GM21619 (cell line): ENCODE data around the gene PNN.
"Not testable (repeated sequence)": the region's sequence is repeated elsewhere in the genome, so short reads cannot be mapped to it uniquely, and the experiment has no call there.

ENCODE experiments used
- ATAC-seq: cut with Tn5 transposase; IDR thresholded peaks from one replicate; pipeline ENCODE4 v1.9.1; 2021; ENCODE audit not compliant: unreplicated experiment

PNN gene

DNA sequence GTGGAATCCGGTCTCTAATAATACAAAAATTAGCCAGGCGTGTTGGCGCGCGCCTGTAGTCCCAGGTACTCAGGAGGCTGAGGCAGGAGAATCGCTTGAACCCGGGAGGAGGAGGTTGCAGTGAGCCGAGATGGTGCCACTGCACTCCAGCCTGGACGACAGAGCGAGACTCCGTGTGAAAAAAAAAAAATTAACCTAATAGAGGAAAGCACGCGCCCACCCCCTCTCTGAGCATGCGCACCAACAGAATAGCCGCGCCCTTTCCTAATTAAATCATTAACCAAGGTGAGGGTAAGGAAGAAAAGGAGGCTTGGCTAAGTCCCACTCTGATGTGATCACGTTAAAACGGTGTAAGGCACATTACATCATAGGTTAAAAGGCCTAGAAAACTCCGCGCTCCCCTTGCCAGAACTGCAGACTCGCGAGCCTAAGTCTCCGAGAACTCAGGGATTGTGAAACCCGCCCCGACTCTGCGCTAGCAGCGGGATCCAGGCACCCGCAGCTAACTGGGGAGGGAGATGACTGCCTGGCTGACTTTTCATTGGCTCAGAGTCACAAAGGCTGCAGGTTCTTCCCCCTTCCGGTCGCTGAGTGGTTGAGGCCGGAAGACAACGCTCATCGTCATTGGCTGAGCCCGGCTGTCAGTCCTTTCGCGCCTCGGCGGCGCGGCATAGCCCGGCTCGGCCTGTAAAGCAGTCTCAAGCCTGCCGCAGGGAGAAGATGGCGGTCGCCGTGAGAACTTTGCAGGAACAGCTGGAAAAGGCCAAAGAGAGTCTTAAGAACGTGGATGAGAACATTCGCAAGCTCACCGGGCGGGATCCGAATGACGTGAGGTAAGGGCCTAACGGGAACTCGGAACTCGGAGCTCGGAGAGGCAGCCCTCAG, at the start of gene PNN:
TSS of gene PNN (plus strand) at position 695 of the 885 bp plus-strand sequence. CDS start at position 721, 26 bp downstream.
- ATAC-seq, result peak; percentile 88

DNA sequence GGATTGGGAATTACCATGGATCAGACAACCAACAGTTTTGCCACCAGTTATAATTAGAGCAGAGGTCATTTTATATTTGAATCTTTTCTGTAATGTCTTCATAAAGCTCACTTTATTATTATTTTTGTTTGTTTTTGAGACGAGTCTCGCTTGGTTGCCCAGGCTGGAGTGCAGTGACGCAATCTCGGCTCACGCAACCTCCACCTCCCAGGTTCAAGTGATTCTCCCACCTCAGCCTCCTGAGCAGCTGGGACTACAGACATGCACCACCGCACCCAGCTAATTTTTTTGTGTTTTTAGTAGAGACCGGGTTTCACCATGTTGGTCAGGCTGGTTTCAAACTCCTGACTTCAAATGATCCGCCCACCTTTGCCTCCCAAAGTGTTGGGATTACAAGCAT, 37.2 kb upstream of the PNN start:
- not testable (repeated sequence) for ATAC-seq

DNA sequence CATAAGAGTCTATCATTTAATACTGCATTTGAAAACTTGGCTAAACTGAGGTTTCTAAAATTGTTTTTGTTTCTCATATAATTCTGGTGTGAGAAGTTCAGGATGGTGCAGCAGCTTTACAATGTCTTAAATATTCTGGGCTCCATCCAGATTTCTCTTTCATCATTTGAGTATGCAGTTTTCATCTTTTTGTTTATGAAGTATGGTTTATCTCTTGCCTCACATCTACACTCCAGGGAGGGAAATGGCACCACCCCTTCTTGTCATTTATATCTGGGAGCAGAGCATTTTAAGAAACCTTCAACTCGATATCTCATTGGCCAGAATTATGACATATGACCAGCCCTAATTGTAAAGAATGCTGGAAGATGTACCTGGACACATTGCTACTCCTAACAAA, 36.6 kb upstream of the PNN start:
- ATAC-seq, result no peak

DNA sequence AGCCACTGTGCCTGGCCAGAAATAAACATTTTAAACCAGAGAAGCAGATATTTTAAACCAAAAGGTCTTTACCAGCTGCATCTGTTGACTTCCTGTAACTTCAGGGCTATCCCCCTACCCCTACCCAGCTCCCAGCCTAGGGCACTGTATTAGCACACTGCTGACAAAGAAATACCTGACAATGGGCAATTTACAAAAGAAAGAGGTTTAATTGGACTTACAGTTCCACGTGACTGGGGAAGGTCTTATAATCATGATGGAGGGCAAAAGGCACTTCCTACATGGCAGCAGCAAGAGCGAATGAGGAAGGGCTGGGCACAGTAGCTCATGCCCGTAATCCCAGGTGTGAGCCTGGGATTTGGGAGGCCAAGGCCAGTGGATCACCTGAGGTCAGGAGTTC, 34.9 kb upstream of the PNN start:
- ATAC-seq, result no peak

DNA sequence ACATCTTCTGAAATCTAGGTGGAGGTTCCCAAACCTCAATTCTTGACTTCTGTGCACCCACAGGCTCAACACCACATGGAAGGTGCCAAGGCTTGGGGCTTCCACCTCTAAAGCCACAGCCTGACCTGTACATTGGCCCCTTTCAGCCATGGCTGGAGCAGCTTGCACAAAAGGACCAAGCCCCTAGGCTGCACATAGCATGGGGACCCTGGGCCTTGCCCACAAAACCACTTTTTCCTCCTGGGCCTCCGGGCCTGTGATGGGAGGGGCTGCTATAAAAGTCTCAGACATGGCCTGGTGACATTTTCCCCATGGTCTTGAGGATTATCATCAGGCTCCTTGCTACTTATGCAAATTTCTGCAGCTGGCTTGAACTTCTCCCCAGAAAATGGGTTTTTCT, 33.4 kb upstream of the PNN start:
- ATAC-seq, result not testable (repeated sequence)

DNA sequence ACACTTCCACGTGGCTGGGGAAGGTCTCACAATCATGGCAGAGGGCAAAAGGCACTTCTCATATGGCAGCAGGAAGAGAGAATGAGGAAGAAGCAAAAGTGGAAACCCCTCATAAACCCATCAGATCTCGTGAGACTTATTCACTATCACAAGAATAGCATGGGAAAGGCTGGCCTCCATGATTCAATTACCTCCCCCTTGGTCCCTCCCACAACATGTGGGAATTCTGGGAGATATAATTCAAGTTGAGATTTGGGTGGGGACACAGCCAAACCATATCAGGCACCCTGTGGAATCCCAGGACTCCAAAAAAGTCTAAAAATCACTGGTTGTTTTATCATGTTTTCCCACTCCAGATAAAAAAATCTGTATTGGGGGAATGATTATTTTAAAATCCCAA, 31.8 kb upstream of the PNN start:
- ATAC-seq, result not testable (repeated sequence)

DNA sequence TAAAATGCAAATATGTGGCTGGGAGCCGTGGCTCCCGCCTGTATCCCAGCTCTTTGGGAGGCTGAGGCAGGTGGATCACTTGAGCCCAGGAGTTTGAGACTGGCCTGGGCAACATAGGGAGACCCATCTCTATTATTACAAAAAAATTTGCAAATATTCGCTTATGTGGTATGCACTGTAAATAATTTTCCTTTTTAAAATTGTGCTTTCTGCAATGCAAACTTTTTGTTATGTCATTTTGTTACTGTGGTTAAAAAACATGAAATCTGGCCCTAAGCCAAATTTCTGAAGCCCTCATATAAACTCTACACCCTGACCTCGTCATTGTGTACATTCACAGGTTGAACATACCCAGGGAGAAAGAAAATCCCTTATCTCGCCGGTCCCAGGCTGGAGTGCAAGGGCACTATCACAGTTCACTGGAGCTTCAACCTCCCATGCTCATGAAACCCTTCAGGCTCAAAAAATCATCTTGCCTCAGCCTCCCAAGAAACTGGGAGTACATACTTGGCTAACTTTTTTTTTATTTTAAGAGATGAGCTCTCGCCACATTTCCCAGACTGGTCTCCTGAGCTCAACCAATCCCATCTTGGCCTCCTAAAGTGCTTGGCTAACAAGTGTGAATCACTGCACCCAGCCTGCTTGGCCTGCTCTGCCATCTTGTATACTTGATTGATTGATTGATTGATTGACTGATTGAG, 29.6 kb upstream of the PNN start:
- no peak for ATAC-seq

DNA sequence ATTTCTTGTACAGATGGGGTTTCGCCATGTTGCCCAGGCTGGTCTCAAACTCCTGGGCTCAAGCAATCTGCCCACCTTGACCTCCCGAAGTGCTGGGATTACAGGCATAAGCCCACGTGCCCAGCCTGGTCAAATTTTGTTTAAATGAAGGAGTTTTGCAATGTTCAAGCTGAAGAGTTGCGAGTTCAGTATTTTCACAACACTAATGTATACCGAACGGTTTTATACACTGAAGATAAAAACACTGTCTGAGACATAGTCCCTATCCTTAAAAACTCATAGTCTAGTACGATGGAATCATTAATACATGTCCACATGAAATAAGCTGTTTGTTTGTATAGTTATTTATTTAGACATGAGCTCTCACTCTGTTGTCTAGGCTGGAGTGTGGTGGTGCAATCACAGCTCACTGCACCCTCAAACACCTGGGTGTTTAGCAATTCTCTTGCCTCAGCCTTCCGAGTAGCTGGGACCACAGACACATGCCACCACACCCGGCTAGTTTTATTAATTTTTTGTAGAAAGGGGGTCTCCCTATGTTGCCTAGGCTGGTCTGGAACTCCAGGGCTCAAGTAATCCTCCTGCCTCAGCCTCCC, 20.4 kb upstream of the PNN start:
- ATAC-seq, result no peak

DNA sequence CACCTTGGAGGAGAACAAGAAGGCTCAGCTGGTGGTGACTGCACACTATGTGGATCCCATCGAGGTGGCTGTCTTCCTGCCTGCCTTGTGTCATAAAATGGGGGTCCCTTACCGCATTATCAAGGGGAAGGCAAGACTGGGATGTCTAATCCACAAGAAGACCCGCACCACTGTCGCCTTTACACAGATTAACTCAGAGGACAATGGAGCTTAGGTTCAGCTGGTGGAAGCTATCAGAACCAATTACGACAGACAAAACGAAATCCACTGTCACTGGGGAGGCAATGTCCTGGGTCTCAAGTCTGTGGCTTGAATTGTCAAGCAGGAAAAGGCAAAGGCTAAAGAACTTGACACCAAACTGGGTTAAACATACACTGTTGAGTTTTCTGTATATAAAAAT, 17.6 kb upstream of the PNN start:
- ATAC-seq, result no peak

DNA sequence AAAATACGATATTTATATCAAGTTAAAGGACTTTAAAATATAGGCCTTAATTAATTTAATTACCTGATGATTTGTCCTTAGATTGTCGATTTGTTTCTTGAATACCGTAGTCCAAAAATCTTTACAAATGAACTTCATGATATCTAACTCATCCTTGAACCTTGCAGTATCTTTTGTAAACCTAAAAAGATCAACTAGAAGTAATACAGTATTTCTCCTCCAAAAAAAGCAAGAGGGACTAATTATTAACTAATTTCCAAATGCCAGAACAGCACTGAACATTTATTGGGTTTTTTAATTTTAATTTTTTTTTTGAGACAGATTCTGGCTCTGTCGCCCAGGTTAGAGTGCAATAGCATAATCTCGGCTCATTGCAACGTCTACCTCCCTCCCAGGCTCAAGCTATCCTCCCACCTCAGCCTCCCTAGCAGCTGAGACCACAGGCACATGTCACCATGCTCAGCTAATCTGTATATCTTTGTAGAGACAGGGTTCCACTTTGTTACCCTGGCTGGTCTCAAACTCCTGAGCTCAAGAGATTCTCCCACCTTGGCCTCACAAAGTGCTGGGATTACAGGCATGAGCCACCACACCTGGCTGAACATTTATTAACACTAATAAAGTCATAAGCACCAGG, 16.7 kb upstream of the PNN start:
- ATAC-seq, result no peak

DNA sequence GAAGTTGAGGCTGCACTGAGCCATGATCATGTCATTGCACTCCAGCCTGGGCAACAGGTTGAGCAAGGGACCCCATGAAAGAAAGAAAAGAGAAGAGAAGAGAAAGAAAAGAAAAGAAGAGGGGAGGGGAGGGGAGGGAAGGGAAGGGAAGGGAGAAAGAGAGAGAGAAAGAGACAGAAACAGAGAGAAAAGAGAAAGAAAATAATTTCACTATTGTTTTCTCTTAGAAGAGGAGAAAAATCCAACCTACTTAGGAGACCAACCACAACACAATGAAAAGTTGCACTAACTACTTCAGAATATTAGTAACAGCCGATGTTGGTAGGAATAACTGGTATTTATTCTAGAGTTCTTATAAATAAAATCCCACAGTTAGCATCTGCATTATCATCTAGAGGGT, 14.6 kb upstream of the PNN start:
- no peak for ATAC-seq

DNA sequence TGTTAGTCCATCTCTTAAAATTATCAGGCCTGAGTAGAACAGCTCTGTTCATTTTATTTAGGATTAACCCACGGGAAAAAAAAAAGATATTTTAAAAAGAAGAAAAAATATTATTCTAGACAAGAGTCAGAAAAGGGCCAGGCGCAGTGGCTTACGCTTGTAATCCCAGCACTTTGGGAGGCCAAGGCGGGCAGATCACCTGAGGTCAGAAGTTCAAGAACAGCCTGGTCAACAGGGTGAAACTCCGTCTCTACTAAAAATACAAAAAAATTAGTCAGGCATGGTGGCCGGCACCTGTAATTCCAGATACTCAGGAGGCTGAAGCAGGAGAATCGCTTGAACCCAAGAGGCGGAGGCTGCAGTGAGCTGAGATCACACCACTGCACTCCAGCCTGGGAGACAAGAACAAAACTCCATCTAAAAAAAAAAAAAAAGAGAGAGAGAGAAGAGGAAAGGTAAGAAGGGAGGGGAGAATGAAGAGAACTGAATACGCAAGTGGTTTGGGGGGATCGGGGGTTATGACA, 7.2 kb upstream of the PNN start:
- ATAC-seq, result not testable (repeated sequence)

DNA sequence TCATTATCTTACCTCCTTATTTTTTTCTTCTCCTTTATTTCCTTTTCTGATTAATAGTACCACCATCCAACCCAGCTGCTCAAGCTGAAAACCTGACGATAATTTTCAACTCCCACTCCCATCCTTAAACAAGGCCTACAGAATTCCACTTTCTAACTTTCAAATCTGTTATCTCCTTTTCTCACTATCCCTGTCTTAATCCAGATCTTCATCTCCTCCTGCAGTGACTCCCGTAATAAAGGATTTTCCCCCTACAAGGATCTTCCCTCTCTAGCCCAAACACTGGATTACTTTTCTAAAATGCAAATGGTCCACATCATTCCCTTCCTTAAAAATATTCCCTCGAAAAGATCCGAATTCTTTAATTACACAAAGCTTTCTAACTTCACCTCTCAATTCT, 6.5 kb upstream of the PNN start:
- ATAC-seq, result no peak

DNA sequence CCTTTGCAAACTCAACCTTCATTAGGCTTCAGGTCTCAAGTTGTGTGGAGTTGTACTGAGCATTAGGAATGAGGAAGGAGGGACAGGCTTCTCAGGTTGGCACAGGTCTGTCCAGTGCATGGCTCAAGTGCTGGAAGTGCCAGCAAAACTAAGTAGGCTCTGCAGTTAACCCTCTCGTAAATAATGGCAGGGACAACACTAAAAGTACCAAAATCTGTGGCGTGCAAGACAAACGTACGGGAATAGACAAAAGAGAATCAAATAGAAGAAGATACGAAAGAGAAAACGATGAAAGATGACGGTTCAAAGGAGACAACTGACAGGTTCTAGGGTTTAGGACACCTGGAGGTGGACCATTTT, 5.5 kb upstream of the PNN start:
- no peak for ATAC-seq

DNA sequence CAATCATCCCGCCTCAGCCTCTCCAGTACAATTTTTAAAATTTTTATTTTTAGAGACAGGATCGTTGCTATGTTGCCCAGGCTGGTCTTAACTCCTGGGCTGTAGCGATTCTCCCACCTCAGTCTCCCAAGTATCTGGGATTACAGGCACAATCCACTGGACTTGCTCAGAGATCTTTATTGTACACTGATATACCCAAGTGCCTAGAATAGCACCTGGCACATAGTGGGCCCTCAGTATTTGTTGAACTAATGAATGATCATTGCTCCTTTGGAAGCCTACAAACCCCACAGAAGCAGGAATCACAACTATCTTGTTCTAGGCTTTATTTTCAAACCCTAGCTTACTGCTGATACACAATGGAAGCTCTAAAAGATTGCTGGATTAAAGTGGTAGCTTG, 1.9 kb upstream of the PNN start:
- ATAC-seq, result no peak

DNA sequence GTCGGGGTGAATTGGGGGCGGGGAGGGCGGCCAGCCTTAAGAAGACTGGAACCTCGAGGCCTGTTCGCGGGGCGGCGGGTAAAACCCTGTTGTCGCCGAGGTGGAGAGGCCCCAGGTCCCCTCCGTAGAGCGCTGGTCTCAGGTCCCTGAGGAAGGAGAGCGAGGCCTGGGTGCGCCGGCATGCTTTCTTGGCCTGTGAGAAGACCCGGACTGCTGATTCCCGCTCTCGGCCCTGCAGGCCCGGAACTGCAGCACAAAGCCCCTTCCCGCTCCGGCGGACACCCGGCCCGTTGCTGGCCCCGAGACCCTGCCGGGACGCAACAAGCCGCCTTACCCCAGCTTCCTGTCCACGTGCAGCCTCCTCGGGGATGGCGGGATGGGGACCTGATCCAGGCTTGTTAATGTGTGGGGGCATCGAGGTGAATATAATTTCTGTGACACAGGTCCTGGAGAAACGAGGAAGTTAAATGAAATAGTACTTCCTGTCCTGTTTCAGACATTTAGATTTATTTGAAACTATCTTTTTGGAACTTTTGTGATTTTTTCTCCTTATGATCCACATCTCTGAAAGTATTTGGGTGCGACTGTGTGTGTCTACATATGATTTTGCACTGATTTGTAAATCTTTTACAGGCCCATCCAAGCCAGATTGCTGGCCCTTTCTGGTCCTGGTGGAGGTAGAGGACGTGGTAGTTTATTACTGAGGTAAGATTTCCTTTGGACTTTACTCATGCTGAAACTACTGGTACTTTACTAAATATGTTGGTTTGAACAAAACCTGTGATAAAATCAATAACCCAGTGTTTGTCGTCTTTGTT, 600 bp downstream of the PNN start:
- ATAC-seq, result peak; percentile 7

DNA sequence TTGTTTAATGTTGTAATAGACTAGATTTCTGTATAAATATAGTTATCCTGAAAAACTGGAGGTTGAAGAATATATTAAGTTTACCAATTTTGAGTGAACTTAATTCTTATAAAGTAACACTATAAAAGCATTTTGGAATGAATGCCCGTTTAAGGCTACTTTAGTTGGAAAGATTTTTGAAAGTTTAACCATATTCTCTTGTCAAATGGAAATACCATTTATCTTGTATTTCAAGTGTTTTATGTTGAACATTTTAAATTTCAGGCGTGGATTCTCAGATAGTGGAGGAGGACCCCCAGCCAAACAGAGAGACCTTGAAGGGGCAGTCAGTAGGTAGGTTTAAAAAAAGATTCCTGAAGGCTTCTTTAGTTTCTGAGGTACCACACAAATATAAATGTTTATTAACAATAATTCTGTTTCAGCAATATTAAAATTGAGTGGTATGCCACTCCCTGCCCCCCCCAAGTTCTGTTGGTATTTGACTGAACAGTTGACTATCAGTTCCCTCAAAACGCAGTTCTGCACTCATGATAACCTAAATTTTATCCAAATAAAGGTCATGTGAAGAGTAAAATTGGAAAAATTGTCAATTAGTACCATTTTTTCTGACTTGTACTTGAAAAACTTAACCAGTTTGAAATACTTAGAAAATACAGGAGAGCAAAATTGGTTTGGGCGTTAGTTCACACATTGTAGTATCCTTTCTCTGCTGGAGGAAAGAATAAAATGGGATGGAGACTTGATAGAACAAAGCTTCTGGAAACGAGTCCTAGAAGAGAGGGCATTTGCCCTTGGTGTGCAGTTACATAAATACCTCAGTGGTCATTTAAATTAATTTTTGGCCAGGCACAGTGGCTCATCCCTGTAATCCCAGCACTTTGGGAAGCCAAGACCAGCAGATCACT, 1.5 kb downstream of the PNN start:
- ATAC-seq, result no peak

DNA sequence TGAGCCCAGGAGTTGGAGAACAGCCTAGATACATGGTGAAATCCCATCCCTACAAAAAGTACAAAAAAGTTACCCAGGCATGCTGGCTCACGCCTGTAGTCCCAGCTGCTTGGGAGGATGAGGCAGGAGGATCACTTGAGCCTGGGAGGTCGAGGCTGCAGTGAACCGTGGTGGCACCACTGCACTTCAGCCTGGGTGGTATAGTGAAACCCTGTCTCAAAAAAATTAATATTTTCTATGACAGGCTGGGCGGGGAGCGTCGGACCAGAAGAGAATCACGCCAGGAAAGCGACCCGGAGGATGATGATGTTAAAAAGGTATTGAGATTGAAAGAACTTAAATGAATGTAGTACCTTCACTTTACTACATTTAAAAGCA, 2.1 kb downstream of the PNN start:
- ATAC-seq, result no peak

DNA sequence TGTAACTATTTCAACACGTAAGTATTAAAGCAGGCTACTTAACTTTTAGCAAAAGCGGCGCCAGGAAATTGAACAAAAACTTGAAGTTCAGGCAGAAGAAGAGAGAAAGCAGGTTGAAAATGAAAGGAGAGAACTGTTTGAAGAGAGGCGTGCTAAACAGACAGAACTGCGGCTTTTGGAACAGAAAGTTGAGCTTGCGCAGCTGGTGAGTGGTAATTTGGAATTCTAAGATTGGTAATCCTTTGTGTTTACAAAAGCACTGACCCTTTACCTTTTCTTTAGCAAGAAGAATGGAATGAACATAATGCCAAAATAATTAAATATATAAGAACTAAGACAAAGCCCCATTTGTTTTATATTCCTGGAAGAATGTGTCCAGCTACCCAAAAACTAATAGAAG, 4.0 kb downstream of the PNN start:
- ATAC-seq, result no peak

DNA sequence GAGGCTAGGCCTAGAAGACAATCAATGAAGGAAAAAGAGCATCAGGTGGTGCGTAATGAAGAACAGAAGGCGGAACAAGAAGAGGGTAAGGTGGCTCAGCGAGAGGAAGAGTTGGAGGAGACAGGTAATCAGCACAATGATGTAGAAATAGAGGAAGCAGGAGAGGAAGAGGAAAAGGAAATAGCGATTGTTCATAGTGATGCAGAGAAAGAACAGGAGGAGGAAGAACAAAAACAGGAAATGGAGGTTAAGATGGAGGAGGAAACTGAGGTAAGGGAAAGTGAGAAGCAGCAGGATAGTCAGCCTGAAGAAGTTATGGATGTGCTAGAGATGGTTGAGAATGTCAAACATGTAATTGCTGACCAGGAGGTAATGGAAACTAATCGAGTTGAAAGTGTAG, 5.5 kb downstream of the PNN start:
- ATAC-seq, result no peak
